Pancreas (tissue), 10 donors: ENCODE measurements around the gene PMIS2. TPM values are rescaled to one million over a fixed set of nuclear protein-coding genes. Genes with fewer than 3 reads are reported as not detected.
A peak's percentile ranks its signal among the peaks of the same experiment; 100 is the strongest.

Experiments used
- ATAC-seq, 4 donors: fragments of 200-7000 bp; cut with Tn5 transposase; one replicate each; pipeline versions ENCODE4 v1.8.0 to v1.9.1; 2020; ENCODE audit warnings: mild to moderate bottlenecking in 4 of 4, moderate library complexity in 4 of 4
- DNase-seq, 6 donors: peaks; one replicate each; pipeline ENCODE4 v3.0.0-alpha.2; 2020
- FAIRE-seq: peaks from 2 replicates; lab custom pipeline; 2012; peaks lifted over from hg19 to GRCh38; lab: Jason Lieb, UNC
- H3K27ac ChIP-seq, 4 donors: fragments of 200-600 bp; sonication (generic); 1 replicate in 3 of 4; 2 replicates in 1 of 4; pipeline versions ENCODE4 v1.5.0 to v1.8.0; 2020
- H3K27me3 ChIP-seq, 4 donors: fragments of 200-600 bp; one replicate each; pipeline ENCODE4 v1.8.0; 2021
- H3K36me3 ChIP-seq, 3 donors: fragments of 200-600 bp; sonication (generic) in 1 of 3; one replicate each; pipeline versions ENCODE4 v1.5.0 to v1.8.0; 2020 to 2021
- H3K4me1 ChIP-seq, 3 donors: fragments of 200-600 bp; one replicate each; pipeline ENCODE4 v1.8.0; 2021
- H3K4me3 ChIP-seq, 4 donors: fragments of 200-600 bp; sonication (generic) in 2 of 4; one replicate each; pipeline versions ENCODE4 v1.5.0 to v1.8.0; 2020 to 2021
- H3K9me3 ChIP-seq, 4 donors: fragments of 200-600 bp; one replicate each; pipeline ENCODE4 v1.8.0; 2021
- whole genome bisulfite sequencing, 2 donors: extraction: QIAGEN DNeasy Blood & Tissue Kit; methylation state at CpG; one replicate each; pipeline ENCODE4 v1.1.7; 2013; 5-methylcytosine and 5-hydroxymethylcytosine counted together
- intact Hi-C, 3 donors: fragments of 100-400 bp; cut with DNase I; formaldehyde crosslinking; loops; one replicate each; pipeline versions ENCODE4 v1.11.1 to v1.14.2; 2022
- polyA plus RNA-seq, 2 donors: library from polyadenylated mRNA; stranded (reverse); fragments of 200-250 nt; gene quantifications; one replicate each; pipeline ENCODE4 v1.2.3, GENCODE V29; 2013
- total RNA-seq, 6 donors: library from RNA; stranded (reverse); fragmentation: NEBNext Ultra II Directional in 4 of 6; extraction: Animal tissue kit (Norgen Biotek cat#: 25700) in 4 of 6; gene quantifications; one replicate each; pipeline versions ENCODE4 v1.2.1 to v1.2.4, GENCODE V29; 2021 to 2023
- TF ChIP-seq, protein P1 (sequence below), 4 donors: fragments of 200-600 bp; sonication (generic) in 3 of 4; IDR thresholded peaks; one replicate each; pipeline versions ENCODE4 v1.5.0 to v1.8.0; 2021; ENCODE audit warnings: antibody characterized with exemption in 4 of 4
- donor health status: healthy with polysubstance abuse.
- donor health status: DM: no; HTN: no; CAD: no; lungs with moderate emphysema.
- donor health status: DM: no; HTN: no; CAD: no.
- donor health status: control.
- donor health status: control.
- donor health status: Bipolar disorder and iron deficiency.
- donor health status: DM: yes; HTN: yes; CAD: no.
- donor health status: DM: no; HTN: no; CAD: no.
- donor health status: DM: no; HTN: no; CAD: no.
- donor health status: DM: yes; HTN: yes; CAD: no.

Gene PMIS2
- total RNA-seq = not detected
- not detected for polyA plus RNA-seq

DNA sequence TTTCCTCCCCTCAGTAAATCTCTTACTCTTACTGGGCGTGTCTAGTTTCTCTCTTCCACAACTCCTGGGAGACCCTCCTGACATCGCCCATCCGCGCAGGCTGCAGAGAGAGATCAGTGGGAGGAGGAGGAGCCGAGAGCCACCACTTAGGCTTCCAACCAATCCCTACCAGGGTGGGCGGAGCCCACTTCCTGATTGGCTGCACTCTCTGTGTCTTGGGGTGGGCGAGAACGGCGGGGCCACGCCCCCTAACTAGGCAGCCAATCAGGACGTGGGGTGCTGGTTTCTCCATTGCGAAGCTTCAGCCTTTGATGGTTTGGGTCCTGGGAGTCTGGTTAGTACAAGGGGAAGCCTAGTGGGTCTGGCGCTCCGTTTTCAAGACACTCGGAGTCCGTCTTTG, at the start of gene PMIS2:
Gene PMIS2 (plus strand): TSS at position 326 of the 400 bp plus-strand sequence. CDS start 87 bp downstream, outside the sequence.
- DNase-seq (no peak), FAIRE-seq (no peak), ATAC-seq (peak in 1 of 4 donors; percentile 30)
- Histone ChIP-seq H3K4me1 (no peaks in the 10 kb centered on the region), H3K9me3 (no peaks in the 10 kb centered on the region), H3K27me3 (no peaks in the 10 kb centered on the region), H3K36me3 (no peaks in the 10 kb centered on the region), H3K4me3 (no peak within 1 kb of the TSS), H3K27ac (no peak within 1 kb of the TSS)
- intact Hi-C loops = loop anchor here in 1 of 3 donors (5.0 kb wide), 1 partner anchor 39 kb away; the partner anchor contains the start of gene TMEM147
- WGBS, 2 donors = 37 to 54% methylated on average over 16 of the region's 16 CpGs
- TF ChIP-seq, protein P1, sequence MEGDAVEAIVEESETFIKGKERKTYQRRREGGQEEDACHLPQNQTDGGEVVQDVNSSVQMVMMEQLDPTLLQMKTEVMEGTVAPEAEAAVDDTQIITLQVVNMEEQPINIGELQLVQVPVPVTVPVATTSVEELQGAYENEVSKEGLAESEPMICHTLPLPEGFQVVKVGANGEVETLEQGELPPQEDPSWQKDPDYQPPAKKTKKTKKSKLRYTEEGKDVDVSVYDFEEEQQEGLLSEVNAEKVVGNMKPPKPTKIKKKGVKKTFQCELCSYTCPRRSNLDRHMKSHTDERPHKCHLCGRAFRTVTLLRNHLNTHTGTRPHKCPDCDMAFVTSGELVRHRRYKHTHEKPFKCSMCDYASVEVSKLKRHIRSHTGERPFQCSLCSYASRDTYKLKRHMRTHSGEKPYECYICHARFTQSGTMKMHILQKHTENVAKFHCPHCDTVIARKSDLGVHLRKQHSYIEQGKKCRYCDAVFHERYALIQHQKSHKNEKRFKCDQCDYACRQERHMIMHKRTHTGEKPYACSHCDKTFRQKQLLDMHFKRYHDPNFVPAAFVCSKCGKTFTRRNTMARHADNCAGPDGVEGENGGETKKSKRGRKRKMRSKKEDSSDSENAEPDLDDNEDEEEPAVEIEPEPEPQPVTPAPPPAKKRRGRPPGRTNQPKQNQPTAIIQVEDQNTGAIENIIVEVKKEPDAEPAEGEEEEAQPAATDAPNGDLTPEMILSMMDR (IDR thresholded peaks at IDR 0.05) = no peak

DNA sequence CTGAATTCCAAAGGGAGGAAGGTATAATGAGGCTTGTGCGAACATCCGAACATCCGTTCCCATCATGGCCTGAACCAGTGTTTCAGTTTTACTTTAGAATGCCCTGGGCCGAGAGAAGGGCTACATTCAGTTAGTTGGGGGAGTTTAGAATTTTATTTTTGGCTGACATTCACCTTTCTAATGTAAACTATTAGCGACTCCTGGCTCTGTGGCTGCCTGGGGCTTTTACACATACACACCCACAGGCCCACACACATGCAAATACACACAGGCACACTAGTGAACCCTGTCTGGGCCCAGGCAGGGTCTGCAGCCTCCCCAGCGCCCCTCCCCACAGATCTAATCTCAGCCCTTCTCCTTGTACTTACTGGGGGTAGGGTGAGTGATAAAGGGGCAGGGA, 46.7 kb upstream of the PMIS2 start:
- 81 to 85% methylated on average over 6 of the region's 6 CpGs for WGBS, 2 donors

DNA sequence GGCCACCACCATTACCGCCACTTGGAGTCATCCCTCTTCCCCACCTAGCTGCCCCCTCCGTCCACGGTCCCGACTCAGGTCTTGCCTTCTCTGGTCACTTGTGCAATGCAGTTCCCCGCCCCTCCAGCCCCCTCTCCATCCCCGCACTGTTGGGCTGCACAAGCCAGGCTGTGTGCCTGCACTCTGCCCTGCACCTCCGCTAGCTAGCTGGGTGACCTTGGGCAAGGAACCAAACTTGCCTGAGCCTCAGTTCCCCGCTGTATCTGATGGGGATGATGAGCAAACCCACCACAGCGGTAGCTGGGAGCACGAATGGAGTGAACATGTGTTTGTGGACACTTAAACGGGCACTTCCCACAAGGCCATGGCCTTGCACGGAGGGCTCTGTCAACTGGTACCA, 46.1 kb upstream of the PMIS2 start:
- Histone ChIP-seq H3K36me3 (no peaks in the 10 kb centered on the region), H3K4me3 (no peak overlapping the region), H3K9me3 (no peaks in the 10 kb centered on the region), H3K27me3 (no peaks in the 10 kb centered on the region), H3K4me1 (peaks cover 0 to 5% (median 0%) of the 10 kb centered on the region in 3 donors), H3K27ac (no peak overlapping the region)
- FAIRE-seq = no peak
- no peak for ATAC-seq
- peak in 1 of 6 donors; percentile 51 for DNase-seq
- TF ChIP-seq, protein P1 (IDR thresholded peaks at IDR 0.05) = no peak
- intact Hi-C loops = loop anchor here in 2 of 3 donors (10.0 kb wide), 2 partner anchors 55 to 185 kb away; no protein-coding TSS in a partner anchor
- WGBS, 2 donors = 76 to 83% methylated on average over 12 of the region's 12 CpGs

More for the DNA sequence above, 46.7 kb upstream of the PMIS2 start:
- no peaks in the 10 kb centered on the region for H3K27me3 ChIP-seq
- peaks cover 0 to under 1% (median 0%) of the 10 kb centered on the region in 3 donors for H3K4me1 ChIP-seq
- ATAC-seq (no peak), FAIRE-seq (no peak), DNase-seq (no peak)
- H3K27ac ChIP-seq = no peak overlapping the region
- TF ChIP-seq, protein P1 (IDR thresholded peaks at IDR 0.05) = no peak
- H3K4me3 ChIP-seq = no peak overlapping the region
- H3K36me3 ChIP-seq = no peaks in the 10 kb centered on the region
- H3K9me3 ChIP-seq = no peaks in the 10 kb centered on the region
- intact Hi-C loops = no loop called here

DNA sequence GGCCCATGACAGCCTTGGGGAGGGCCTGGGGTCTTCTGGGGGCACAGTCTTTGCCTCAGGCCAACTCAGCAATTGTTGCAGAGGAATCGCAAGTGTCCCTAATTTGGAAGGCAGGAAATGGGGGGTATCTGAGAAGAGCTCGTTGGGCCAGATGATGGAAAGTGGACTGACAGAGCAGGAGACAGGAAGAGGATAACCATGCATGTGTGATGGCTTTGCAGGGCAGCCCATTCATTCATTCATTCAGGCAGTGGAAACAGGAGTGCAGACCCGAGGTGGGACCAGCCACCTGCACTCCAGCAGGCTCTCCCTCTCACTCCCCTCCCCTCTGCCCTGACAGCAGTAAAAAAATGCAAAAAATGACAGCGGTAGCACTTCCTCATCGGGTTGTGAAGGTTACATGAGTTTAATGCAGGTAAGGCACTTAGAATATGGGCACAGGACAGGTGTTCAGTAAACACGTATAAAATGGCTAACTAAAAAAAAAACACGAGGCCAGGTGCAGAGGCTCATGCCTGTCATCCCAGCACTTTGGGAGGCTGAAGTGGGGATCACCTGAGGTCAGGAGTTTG, 45.5 kb upstream of the PMIS2 start:
- WGBS, 2 donors = 71 to 72% methylated on average over 7 of the region's 7 CpGs
- Histone ChIP-seq H3K27me3 (no peaks in the 10 kb centered on the region), H3K9me3 (no peaks in the 10 kb centered on the region), H3K4me3 (no peak overlapping the region), H3K36me3 (no peaks in the 10 kb centered on the region), H3K27ac (no peak overlapping the region), H3K4me1 (peaks cover 0 to 5% (median 0%) of the 10 kb centered on the region in 3 donors)
- DNase-seq = no peak
- intact Hi-C loops = loop anchor here in 2 of 3 donors (10.0 kb wide), 2 partner anchors 54 to 184 kb away; no protein-coding TSS in a partner anchor
- no peak for FAIRE-seq
- TF ChIP-seq, protein P1 (IDR thresholded peaks at IDR 0.05) = no peak
- no peak for ATAC-seq

DNA sequence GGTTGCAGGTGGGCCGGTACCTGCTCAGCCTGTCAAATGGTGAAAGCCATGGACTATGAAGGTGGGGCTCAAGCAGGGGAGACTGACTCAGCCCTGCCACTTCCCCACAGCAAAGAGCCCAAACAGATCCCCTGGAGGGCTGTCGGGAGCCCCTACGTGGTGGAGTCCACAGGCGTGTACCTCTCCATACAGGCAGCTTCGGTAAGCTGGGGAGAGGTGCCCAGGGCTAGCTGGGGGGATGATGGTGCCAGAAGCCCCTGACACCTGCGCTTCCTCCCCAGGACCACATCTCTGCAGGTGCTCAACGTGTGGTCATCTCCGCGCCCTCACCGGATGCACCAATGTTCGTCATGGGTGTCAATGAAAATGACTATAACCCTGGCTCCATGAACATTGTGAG, 43.8 kb upstream of the PMIS2 start:
- intact Hi-C loops = loop anchor here in 2 of 3 donors (10.0 kb wide), 2 partner anchors 53 to 183 kb away; no protein-coding TSS in a partner anchor
- H3K4me1 ChIP-seq = peaks cover 0 to 14% (median 4%) of the 10 kb centered on the region in 3 donors
- FAIRE-seq (no peak), ATAC-seq (no peak), DNase-seq (no peak)
- no peaks in the 10 kb centered on the region for H3K27me3 ChIP-seq
- TF ChIP-seq, protein P1 (IDR thresholded peaks at IDR 0.05) = no peak
- 97% methylated on average over 11 of the region's 11 CpGs for WGBS, 2 donors
- H3K9me3 ChIP-seq = no peaks in the 10 kb centered on the region
- H3K36me3 ChIP-seq = no peaks in the 10 kb centered on the region
- no peak overlapping the region for H3K27ac ChIP-seq
- no peak overlapping the region for H3K4me3 ChIP-seq
